ENCODE measurements around the gene DIO3.
"Not testable (repeated sequence)": the region's sequence is repeated elsewhere in the genome, so short reads cannot be mapped to it uniquely, and the experiment has no call there.

The DIO3 gene

DNA sequence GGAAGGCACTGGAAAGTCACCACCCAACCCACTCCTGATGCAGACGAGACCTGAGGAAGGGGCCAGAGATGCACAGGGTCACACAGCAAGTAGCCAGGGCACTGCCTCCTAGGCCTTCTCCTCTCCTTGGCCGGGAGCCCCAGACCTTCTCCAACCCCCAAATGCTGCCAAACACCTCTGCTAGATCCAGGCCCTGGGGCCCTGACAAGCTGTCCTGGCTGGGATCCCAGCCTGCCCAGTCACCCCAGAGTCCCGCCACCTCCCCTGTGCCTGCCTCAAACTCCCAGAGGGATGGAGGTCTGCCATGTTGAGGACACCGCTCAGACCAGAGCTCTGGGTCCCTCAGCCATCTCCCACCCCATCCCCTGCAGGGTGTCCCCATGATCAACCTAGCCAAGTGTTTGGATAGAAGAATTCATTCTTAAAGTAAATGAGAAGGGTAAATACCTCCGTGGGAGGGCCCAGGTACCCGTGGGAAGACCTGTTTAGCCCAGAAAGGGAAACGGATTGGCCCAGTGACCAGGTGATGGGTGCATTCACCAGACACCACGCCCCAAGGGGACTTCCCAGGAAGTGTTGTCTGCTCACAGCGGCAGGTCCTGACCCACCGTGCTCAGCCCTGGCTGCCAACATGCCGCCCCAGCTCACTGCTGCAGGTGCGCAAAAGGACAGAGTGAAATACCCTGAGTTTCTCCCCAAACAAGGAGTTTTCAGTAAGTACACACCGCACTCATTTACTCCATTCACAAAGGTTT, 4.6 kb upstream of the DIO3 start:
- intact Hi-C loops (cut with DNase I) = no loop called here
- DNase-seq = peak in 6 of 42 donors; percentile 14 to 42 (median 26)

- no peak for DNase-seq
- intact Hi-C loops (cut with DNase I) = no loop called here
These were observed 4.0 kb upstream of the DIO3 start for GRCh38 chr14:101557321-101557695.

DNA sequence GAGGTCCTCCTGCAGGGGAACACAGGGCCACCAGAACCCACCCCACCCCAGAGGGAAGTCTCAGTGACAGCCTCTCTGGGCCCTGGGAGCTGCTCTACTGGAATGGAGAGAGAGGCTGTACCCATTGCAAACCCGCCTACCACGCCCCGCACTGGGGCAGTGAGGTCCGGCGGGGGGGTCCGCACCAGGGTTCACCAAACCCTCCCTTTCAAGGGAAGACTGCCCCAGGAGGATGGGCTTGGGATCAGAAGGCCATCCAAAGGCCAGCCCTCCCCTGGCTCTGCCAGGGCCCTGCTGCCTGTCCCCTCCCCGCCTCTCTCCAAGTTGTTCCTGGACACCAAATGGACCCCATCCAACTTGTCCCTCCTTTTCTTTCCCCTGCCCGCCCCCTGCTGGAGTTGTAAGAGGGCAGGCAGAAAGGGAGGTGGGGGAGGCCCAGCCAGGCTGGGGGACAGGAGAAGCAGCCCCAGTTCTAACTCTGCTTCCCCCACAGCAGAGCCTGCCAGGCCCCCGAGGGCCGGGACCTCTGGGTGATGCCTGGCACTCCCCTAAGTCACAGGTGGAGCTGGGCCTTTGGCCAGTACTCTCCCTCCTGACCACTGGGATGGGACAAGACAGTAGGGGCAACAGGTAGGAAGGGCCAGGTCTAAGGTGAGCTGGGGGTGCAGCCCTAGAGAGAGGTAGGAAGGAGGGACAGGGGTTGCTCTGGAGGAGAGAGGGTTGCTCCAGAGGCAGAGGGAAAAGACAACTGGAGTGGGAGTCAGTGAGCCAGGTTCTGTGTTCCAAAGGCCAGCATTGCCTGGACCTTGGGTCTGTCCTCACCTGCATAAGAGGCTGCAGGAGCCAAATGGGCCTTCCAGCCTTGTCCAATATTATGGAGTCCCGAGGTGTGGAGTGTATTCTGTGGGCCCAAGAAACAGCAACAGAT, 3.2 kb upstream of the DIO3 start:
- intact Hi-C loops (cut with DNase I) = no loop called here
- DNase-seq = peak in 22 of 42 donors; percentile 6 to 68 (median 34)

DNA sequence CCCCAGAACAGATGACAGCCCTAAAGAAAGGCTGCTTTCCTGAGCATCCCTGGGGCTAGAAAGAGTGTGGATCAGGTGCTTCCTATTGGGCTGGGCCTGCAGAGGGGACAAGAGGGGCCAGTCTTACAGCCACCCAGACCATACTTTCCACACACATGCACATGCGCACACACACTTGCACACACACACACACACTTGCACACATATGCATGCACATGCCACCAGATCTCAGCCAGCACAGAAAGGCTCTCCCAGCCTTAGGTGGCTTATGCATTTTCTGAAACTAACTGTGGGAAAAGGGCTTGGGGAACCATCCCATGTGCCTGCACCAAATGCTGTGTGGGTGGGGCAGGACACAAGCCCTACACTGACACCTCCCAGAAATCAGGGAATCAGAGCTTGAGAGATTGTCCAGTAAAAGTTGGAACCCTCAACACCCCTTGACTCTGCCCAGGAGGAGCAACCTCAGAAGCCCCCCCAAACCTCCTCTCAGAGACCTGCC, 2.5 kb upstream of the DIO3 start:
- intact Hi-C loops (cut with DNase I) = no loop called here
- DNase-seq = no peak

GRCh38 chr14:101559250-101559623, 2.1 kb upstream of the DIO3 start:
- no peak for DNase-seq

DNA sequence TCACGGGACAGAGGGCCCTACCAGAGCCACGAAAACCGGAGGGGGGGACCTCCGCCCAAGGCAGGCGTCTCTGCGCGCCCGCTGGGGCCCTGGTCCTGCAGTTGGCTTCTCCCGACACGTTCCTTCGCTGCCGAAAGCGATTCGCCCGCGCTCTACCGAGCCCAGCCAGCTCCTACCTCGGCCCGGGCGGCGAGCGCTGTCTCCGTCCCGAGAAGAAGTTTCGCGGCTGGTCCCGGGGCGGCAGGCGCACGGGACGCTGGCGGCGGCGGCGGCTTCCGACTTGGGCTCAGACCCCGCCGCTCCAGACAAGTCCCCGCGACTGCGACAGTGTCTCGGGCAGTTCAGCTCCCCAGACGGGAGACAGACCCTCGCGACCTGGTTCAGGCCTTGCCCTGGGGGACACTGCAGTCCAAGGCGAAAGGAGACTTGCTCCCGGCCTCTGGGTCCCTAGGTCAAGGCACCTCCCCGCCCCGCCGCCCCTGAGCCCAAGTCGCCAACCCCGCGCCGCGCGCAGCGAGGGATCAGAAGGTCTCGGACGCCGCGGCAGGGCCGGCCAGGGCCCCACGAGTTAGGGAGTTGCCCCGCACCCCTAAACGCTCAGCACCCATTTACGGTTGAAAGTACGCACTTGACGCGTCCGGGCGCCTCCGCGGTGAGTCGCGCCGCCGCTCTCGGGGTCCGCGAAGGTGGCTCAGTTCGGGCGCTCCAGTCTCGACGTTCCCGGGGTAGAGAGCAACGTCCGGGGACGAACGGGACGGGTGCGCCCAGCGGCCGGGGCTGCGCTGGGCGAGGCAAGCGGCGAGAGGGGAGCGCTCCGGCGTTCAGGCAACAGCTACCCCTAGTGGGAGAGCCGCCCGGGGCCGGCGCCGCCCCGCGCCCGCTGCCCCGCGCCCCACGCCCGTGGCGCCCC, 1.4 kb upstream of the DIO3 start:
- intact Hi-C loops (cut with DNase I) = no loop called here
- no peak for DNase-seq

More at GRCh38 chr14:101559250-101559623, 2.1 kb upstream of the DIO3 start:
- intact Hi-C loops (cut with DNase I) = no loop called here

- intact Hi-C loops (cut with DNase I) = no loop called here
- no peak for DNase-seq
These were observed 671 bp upstream of the DIO3 start for GRCh38 chr14:101560534-101561113.

- intact Hi-C loops (cut with DNase I) = no loop called here
- DNase-seq = no peak
These were observed 699 bp downstream of the DIO3 start for GRCh38 chr14:101561897-101562490.

GRCh38 chr14:101562659-101563351, 1.5 kb downstream of the DIO3 start:
- intact Hi-C loops (cut with DNase I) = no loop called here

GRCh38 chr14:101563352-101563653, 2.0 kb downstream of the DIO3 start:
- DNase-seq = no peak
- intact Hi-C loops (cut with DNase I) = no loop called here

More at GRCh38 chr14:101562659-101563351, 1.5 kb downstream of the DIO3 start:
- no peak for DNase-seq

DNA sequence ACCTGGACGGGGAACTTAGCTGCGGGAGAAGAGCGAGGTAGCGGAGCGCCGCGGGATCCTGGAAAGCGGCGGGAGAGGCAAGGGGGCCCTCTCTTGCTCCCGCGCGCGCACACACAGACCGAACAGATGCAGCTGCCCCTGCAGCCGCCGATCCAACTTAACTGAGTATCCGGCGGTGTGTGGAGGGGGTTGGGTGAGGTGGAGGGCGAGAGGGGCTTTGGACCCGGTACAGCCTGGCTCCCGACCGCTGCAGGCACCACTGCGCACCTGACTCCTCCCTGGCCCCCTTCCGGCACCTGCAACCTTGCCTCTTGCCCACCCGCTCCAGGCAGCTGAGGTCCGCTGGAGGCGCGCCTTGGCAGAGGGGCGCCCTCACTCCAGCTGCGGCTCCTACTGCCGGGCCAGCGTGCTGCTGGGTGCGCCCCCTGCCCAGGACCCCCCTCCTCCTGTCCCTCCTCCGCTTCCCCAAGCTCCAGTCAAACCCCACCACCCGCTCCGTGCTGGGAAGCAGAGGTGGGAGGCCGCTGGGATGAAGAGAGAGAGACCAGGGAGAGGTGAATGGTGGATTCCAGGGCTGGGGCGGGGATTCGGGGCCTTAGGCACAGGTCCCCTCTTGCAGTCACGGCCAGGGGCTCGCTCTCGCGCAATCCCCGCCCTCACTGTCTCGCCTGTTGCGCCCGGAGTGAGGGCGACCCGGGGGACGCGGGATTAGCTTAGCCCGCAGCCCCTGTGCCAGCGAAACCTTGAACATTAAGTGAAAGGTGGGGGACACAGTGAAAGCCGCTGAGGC, 2.6 kb downstream of the DIO3 start:
- no peak for DNase-seq
- intact Hi-C loops (cut with DNase I) = no loop called here

DNA sequence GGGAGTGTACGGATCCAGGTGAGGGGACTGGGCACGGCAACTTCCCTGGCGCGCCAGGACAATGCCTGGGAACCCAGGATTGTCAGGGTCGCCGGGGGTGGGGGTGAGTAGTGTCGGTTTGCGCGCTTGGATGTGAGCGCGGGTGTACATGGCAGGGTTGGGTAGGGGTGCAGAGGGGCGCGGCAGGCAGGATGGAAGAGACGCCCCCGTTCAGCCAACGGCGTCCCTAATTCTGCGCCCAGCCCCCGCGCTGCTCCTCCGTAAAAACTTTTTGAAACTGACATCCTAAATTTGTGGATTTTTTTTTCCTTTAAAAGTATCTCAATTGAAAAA, 3.1 kb downstream of the DIO3 start:
- intact Hi-C loops (cut with DNase I) = no loop called here
- no peak for DNase-seq

GRCh38 chr14:101564819-101565698, 3.8 kb downstream of the DIO3 start:
- intact Hi-C loops (cut with DNase I) = no loop called here
- no peak for DNase-seq

DNA sequence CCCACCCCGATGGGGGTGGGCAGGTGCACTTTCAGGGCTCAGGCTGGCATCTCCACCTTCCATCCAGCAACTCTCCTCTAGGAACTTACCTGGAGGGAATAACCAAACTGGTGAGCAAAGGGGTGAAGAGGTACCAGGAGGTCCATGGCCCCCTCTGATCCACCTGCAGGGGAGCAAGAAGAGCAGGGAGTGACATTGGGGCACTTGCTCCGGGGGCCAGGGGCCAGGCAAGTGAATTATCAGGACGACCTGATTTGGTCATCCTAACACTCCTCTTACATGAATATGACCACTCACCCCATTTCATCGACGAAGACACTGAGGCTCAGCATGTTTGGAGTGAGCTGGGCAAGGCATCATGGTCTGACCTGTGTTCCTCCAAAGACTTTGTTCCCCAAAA, 6.0 kb downstream of the DIO3 start:
- intact Hi-C loops (cut with DNase I) = no loop called here
- no peak for DNase-seq

DNA sequence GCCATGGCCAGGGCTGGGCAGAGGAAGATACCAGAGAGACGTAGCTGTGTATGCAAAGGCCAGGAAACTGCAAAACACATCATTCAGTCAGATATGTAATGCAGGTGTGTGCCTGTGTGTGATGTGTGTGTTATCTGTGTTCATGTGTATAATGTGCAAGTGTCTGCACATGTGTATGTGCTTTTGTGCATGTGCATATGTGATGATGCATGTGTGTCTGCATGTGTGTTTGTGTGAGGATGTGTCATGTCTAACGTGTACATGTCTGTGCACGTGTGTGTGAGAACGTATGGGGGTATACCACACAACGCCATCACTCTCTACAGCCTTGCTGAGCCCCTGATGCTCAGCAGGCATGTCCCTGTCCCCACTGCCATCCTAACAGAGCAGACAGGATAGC, 9.7 kb downstream of the DIO3 start:
- no peak for DNase-seq
- intact Hi-C loops (cut with DNase I) = no loop called here

- DNase-seq; intact Hi-C loops (cut with DNase I): not testable (repeated sequence)
These were observed 11.2 kb downstream of the DIO3 start for GRCh38 chr14:101572526-101572925.

All from head of caudate nucleus (tissue), 42 donors.